ENCODE results near the gene SPINK9.

SPINK9 gene

GRCh38 chr5:148372166-148372725 lies 36.9 kb downstream of the SPINK9 start:
- DNase-seq = no peak

- no peak for DNase-seq
Observed at GRCh38 chr5:148372893-148373292, 37.5 kb downstream of the SPINK9 start.

- DNase-seq = peak; percentile 7
Observed at GRCh38 chr5:148374690-148375360, 39.5 kb downstream of the SPINK9 start.

- DNase-seq = no peak
Observed at GRCh38 chr5:148376198-148376597, 40.8 kb downstream of the SPINK9 start.

- no peak for DNase-seq
Observed at GRCh38 chr5:148378670-148379069, 43.3 kb downstream of the SPINK9 start.

- DNase-seq = no peak
Observed at GRCh38 chr5:148379340-148379739, 44.0 kb downstream of the SPINK9 start.

- no peak for DNase-seq
Observed at GRCh38 chr5:148381906-148382305, 46.5 kb downstream of the SPINK9 start.

GRCh38 chr5:148382961-148383360 lies 47.6 kb downstream of the SPINK9 start:
- no peak for DNase-seq

- DNase-seq = peak; percentile 97
Observed at GRCh38 chr5:148383564-148384379, 48.4 kb downstream of the SPINK9 start, which contains the start of gene FBXO38. TSS of gene FBXO38 (plus strand) at chr5:148383958. CDS start at chr5:148394777, 10,819 bp downstream.

GRCh38 chr5:148384380-148384737 lies 49.0 kb downstream of the SPINK9 start:
- DNase-seq = no peak

GRCh38 chr5:148385094-148385493 lies 49.7 kb downstream of the SPINK9 start:
- DNase-seq = no peak

- DNase-seq = no peak
Observed at GRCh38 chr5:148386041-148386440, 50.7 kb downstream of the SPINK9 start.

- no peak for DNase-seq
Observed at GRCh38 chr5:148387325-148387724, 52.0 kb downstream of the SPINK9 start.

GRCh38 chr5:148388696-148389095 lies 53.3 kb downstream of the SPINK9 start:
- no peak for DNase-seq

Measured in activated gamma-delta T cell treated with Interleukin-2 at 50 U/mL for 16 hours (primary cell).